Activated naive CD8-positive, alpha-beta T cell treated with anti-CD3 and anti-CD28 coated beads for 36 hours (primary cell): ENCODE results near the gene GLG1. TPM values are rescaled to one million over a fixed set of nuclear protein-coding genes. Genes with fewer than 3 reads are reported as not detected.
A peak's percentile ranks its signal among the peaks of the same experiment; 100 is the strongest.
"Not testable (repeated sequence)": the region's sequence is repeated elsewhere in the genome, so short reads cannot be mapped to it uniquely, and the experiment has no call there.

Experiments used
- DNase-seq: peaks from one replicate; pipeline ENCODE4 v3.0.0; 2021
- H3K27ac Mint-ChIP-seq: one replicate; pipeline ENCODE4 v1.8.0; 2022; ENCODE audit warnings: mild to moderate bottlenecking, moderate library complexity, mixed read lengths
- H3K27me3 Mint-ChIP-seq: one replicate; pipeline ENCODE4 v1.8.0; 2022; ENCODE audit warnings: mild to moderate bottlenecking, mixed read lengths
- H3K36me3 Mint-ChIP-seq: one replicate; pipeline ENCODE4 v1.8.0; 2021; ENCODE audit warnings: mild to moderate bottlenecking, mixed read lengths
- H3K4me1 Mint-ChIP-seq: one replicate; pipeline ENCODE4 v1.8.0; 2021; ENCODE audit warnings: mixed read lengths
- H3K4me3 Mint-ChIP-seq: one replicate; pipeline ENCODE4 v1.8.0; 2022; ENCODE audit warnings: mild to moderate bottlenecking, moderate library complexity, mixed read lengths
- H3K9me3 Mint-ChIP-seq: one replicate; pipeline ENCODE4 v1.8.0; 2022; ENCODE audit warnings: mixed read lengths
- total RNA-seq, 2 experiments: library from RNA; stranded (reverse); gene quantifications; one replicate each; pipeline ENCODE4 v1.2.3, GENCODE V29; 2021

GLG1 gene
- total RNA-seq, 2 experiments from 2014 or later = 58.7 to 60.8 TPM

- no peak for DNase-seq
- no peaks in the 10 kb centered on the region for H3K9me3 Mint-ChIP-seq
- peaks cover 5% of the 10 kb centered on the region for H3K36me3 Mint-ChIP-seq
- H3K4me1 Mint-ChIP-seq = no peaks in the 10 kb centered on the region
- no peaks in the 10 kb centered on the region for H3K27me3 Mint-ChIP-seq
- peak overlapping the region; percentile 18 for H3K27ac Mint-ChIP-seq
- no peak overlapping the region for H3K4me3 Mint-ChIP-seq
Measured at GRCh38 chr16:74449470-74449869, 157.4 kb downstream of the GLG1 start.

GRCh38 chr16:74448990-74449389, 157.9 kb downstream of the GLG1 start:
- Mint-ChIP-seq H3K4me1 (no peaks in the 10 kb centered on the region), H3K27me3 (no peaks in the 10 kb centered on the region), H3K36me3 (peaks cover 5% of the 10 kb centered on the region), H3K4me3 (no peak overlapping the region), H3K27ac (peak overlapping the region; percentile 11), H3K9me3 (no peaks in the 10 kb centered on the region)
- no peak for DNase-seq

- Mint-ChIP-seq H3K27me3 (no peaks in the 10 kb centered on the region), H3K9me3 (peaks cover 3% of the 10 kb centered on the region), H3K36me3 (peaks cover 7% of the 10 kb centered on the region), H3K4me1 (no peaks in the 10 kb centered on the region), H3K4me3 (no peak overlapping the region), H3K27ac (peak overlapping the region; percentile 34)
- no peak for DNase-seq
Measured at GRCh38 chr16:74447578-74447977, 159.3 kb downstream of the GLG1 start.

GRCh38 chr16:74446866-74447265, 160.0 kb downstream of the GLG1 start:
- H3K27me3 Mint-ChIP-seq = no peaks in the 10 kb centered on the region

GRCh38 chr16:74443624-74444346, 163.1 kb downstream of the GLG1 start:
- H3K27ac Mint-ChIP-seq, H3K4me1 Mint-ChIP-seq, H3K4me3 Mint-ChIP-seq, H3K9me3 Mint-ChIP-seq, H3K27me3 Mint-ChIP-seq, DNase-seq: not testable (repeated sequence)
- H3K36me3 Mint-ChIP-seq = peaks cover 15% of the 10 kb centered on the region

More at GRCh38 chr16:74446866-74447265, 160.0 kb downstream of the GLG1 start:
- no peak overlapping the region for H3K4me3 Mint-ChIP-seq
- DNase-seq = no peak
- H3K36me3 Mint-ChIP-seq = peaks cover 6% of the 10 kb centered on the region
- H3K4me1 Mint-ChIP-seq = no peaks in the 10 kb centered on the region
- H3K9me3 Mint-ChIP-seq = peaks cover 3% of the 10 kb centered on the region
- no peak overlapping the region for H3K27ac Mint-ChIP-seq

GRCh38 chr16:74439685-74440084, 167.2 kb downstream of the GLG1 start:
- Mint-ChIP-seq H3K9me3 (peaks cover 9% of the 10 kb centered on the region), H3K36me3 (peaks cover 23% of the 10 kb centered on the region), H3K27ac (no peak overlapping the region), H3K27me3 (no peaks in the 10 kb centered on the region), H3K4me3 (no peak overlapping the region), H3K4me1 (peaks cover 12% of the 10 kb centered on the region)
- no peak for DNase-seq

- no peak for DNase-seq
- H3K27me3 Mint-ChIP-seq = no peaks in the 10 kb centered on the region
- peaks cover 9% of the 10 kb centered on the region for H3K9me3 Mint-ChIP-seq
- peaks cover 12% of the 10 kb centered on the region for H3K4me1 Mint-ChIP-seq
- peaks cover 23% of the 10 kb centered on the region for H3K36me3 Mint-ChIP-seq
- peak overlapping the region; percentile 22 for H3K27ac Mint-ChIP-seq
- H3K4me3 Mint-ChIP-seq = no peak overlapping the region
Measured at GRCh38 chr16:74438492-74438979, 168.4 kb downstream of the GLG1 start.

- H3K27ac Mint-ChIP-seq = no peak overlapping the region
- H3K4me3 Mint-ChIP-seq = no peak overlapping the region
- peaks cover 6% of the 10 kb centered on the region for H3K9me3 Mint-ChIP-seq
- no peaks in the 10 kb centered on the region for H3K4me1 Mint-ChIP-seq
- peaks cover 3% of the 10 kb centered on the region for H3K36me3 Mint-ChIP-seq
- no peak for DNase-seq
- H3K27me3 Mint-ChIP-seq = no peaks in the 10 kb centered on the region
Measured at GRCh38 chr16:74431516-74431915, 175.4 kb downstream of the GLG1 start.

GRCh38 chr16:74430036-74430712, 176.7 kb downstream of the GLG1 start:
- H3K27me3 Mint-ChIP-seq, H3K27ac Mint-ChIP-seq, H3K9me3 Mint-ChIP-seq, H3K36me3 Mint-ChIP-seq, H3K4me1 Mint-ChIP-seq, H3K4me3 Mint-ChIP-seq: not testable (repeated sequence)
- DNase-seq = peak; percentile 26

GRCh38 chr16:74428493-74428892, 178.4 kb downstream of the GLG1 start:
- not testable (repeated sequence) for H3K27me3 Mint-ChIP-seq, DNase-seq, H3K9me3 Mint-ChIP-seq, H3K36me3 Mint-ChIP-seq, H3K4me3 Mint-ChIP-seq, H3K27ac Mint-ChIP-seq, H3K4me1 Mint-ChIP-seq

- not testable (repeated sequence) for H3K27me3 Mint-ChIP-seq, H3K36me3 Mint-ChIP-seq, H3K9me3 Mint-ChIP-seq, H3K4me1 Mint-ChIP-seq, H3K4me3 Mint-ChIP-seq, DNase-seq, H3K27ac Mint-ChIP-seq
Measured at GRCh38 chr16:74425751-74426150, 181.2 kb downstream of the GLG1 start.

GRCh38 chr16:74423721-74424120, 183.2 kb downstream of the GLG1 start:
- H3K4me3 Mint-ChIP-seq, H3K9me3 Mint-ChIP-seq, H3K4me1 Mint-ChIP-seq, H3K36me3 Mint-ChIP-seq, DNase-seq, H3K27me3 Mint-ChIP-seq, H3K27ac Mint-ChIP-seq: not testable (repeated sequence)

- not testable (repeated sequence) for H3K36me3 Mint-ChIP-seq, H3K4me1 Mint-ChIP-seq, DNase-seq, H3K27me3 Mint-ChIP-seq, H3K4me3 Mint-ChIP-seq, H3K9me3 Mint-ChIP-seq, H3K27ac Mint-ChIP-seq
Measured at GRCh38 chr16:74422086-74422485, 184.8 kb downstream of the GLG1 start.

GRCh38 chr16:74421482-74421785, 185.5 kb downstream of the GLG1 start:
- H3K4me3 Mint-ChIP-seq, H3K27me3 Mint-ChIP-seq, H3K4me1 Mint-ChIP-seq, DNase-seq, H3K36me3 Mint-ChIP-seq, H3K27ac Mint-ChIP-seq, H3K9me3 Mint-ChIP-seq: not testable (repeated sequence)

GRCh38 chr16:74420612-74421481, 186.1 kb downstream of the GLG1 start, which contains the start of gene CLEC18B:
CLEC18B (minus strand) TSS chr16:74421478; CDS start chr16:74421270, 208 bp downstream.
- not testable (repeated sequence) for DNase-seq, H3K27me3 Mint-ChIP-seq, H3K36me3 Mint-ChIP-seq, H3K9me3 Mint-ChIP-seq, H3K4me3 Mint-ChIP-seq, H3K4me1 Mint-ChIP-seq, H3K27ac Mint-ChIP-seq
